GM21381 (cell line): ENCODE results near the gene HSCB.
"Not testable (repeated sequence)": the region's sequence is repeated elsewhere in the genome, so short reads cannot be mapped to it uniquely, and the experiment has no call there.

Source experiments
- ATAC-seq: cut with Tn5 transposase; IDR thresholded peaks from one replicate; pipeline ENCODE4 v1.9.1; 2021; ENCODE audit warnings: mild to moderate bottlenecking, moderate library complexity; ENCODE audit not compliant: unreplicated experiment

Gene HSCB

DNA sequence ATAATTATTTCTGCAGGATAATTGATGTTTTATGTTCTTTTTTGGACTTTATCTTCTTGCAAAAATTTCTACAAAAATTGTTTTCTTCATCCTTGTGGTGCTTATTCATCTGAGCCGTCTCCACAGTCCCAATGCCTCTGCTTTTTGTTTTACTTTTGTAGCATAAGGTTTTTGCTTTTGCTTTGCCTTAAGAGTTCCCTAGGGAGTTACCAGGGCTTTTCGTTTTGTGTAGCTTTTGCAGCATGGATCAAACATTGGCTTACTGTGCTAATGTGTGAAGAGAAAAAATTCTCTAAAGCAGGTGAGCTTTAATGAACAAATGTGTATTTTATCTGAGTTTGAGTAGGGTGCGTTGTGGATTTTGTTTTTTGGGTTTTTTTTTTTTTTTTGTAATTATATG lies 46.8 kb downstream of the HSCB start:
- ATAC-seq = no peak

DNA sequence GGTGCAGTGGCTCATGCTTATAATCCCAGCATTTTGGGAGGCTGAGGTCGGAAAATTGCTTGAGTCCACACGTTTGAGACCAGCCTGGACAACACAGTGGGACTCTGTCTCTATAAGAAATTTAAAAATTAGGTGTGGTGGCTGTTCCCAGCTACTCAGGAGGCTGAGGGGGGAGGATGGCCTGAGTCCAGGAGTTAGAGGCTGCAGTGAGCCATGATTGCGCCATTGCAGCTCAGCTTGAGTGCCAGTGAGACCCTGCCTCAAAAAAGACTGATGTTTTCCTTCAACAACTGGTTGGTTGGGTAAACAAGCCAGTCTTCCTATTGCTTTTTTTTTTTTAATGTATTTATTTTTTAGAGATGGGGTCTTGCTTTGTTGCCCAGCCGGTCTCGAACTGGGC lies 49.3 kb downstream of the HSCB start:
- ATAC-seq = no peak

- peak; percentile 62 for ATAC-seq
Observed at GRCh38 chr22:28791841-28792490, 50.1 kb downstream of the HSCB start.

- ATAC-seq = peak; percentile 36
Observed at GRCh38 chr22:28792491-28793383, 50.9 kb downstream of the HSCB start.

- no peak for ATAC-seq
Observed at GRCh38 chr22:28793976-28794584, 52.2 kb downstream of the HSCB start.

DNA sequence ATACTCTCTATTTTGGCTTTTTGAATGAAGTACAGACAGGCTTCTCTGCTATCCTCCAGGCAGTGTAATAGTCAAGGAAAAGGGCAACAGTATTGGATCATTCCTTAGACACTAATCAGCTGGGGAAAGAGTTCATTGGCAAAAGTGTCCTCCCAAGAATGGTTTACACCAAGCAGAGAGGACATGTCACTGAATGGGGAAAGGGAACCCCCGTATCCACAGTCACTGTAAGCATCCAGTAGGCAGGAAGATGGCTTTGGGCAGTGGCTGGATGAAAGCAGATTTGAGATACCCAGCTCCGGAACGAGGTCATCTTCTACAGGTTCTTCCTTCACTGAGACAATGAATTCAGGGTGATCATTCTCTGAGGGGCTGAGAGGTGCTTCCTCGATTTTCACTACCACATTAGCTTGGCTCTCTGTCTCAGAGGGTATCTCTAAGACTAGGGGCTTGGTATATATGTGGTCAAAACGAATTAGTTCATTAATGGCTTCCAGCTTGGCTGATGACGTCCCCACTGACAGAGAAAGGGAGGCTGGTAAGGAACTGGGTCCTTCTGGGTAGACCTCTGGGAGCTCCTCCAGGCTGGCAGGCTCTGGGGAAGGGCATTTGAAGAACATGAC lies 53.3 kb downstream of the HSCB start:
- ATAC-seq = no peak

DNA sequence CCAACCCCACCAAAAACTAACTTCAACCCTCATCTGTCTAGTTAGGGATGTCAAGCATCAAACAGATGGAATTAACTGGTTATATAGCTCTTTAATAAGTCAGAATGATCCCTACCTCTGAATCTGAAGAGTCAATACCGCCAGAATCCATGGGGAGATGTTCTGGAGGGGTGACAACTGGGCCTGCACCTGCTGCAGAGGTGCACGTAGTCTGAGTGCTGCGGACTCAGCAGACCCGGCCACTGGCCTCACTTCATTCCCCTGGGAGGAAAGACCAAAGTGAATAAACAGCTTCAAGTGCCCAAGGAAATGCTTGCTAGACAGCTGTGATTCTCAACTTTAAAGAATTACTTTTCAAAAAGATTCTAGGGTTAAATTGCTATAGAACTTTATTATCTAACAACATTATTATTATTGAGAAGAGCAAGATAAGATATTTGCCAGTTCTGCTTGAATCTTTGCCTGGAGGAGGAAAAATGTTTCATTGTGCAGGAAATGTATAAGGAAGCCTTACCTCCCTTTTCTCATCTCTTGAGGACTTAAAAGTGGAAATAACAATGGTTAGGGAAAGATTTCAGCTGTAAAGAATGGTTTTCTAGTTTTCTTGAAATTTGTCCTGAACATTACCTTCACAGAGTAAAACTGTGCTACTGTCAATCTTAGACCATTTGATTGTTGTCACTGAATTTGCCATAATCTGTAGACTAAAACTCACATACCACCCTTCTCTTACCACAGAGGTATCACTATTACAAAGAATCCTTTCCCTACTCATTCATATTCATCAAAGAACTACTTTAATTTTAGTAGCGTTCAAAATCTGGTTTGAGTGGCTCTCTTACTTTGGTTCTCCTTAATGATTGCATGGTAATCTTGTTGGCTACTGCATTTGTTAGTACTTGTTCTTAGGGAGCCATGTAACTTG lies 54.4 kb downstream of the HSCB start:
- ATAC-seq = no peak

GRCh38 chr22:28798810-28799605 lies 57.2 kb downstream of the HSCB start:
- no peak for ATAC-seq

DNA sequence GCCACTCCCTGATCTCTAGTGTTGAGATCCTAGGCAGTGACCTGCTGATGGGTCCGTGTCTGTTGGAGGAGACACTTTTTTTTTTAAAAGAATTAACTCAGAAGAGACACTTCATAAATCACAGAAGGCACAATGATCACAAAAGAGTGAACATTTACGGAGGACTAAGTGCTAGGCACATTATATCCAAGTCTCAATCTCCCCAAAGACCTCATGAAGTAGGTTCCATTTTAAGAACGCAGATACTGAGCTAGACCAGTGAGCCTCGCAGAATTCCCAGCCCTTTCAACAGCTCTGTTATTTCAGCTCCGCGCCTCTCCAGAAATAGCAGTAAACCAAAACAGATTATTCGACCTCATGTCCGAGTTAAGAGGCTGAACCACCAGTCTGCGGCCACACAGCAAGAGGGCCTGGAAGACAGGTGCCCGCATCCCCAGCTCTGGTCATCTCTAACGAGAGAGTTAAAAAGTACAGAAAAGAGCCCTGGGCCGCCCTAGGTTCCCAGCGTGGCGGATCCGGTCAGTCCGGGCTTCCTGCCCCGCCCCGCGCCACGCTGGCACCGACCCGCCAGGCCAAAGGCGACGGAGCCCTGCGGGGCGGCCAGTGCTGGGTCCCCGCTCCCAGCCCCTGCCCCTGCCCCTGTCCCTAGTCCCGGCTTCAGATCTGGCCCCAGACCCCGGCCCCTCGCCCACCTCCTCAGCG lies 57.9 kb downstream of the HSCB start:
- ATAC-seq = peak; percentile 33

DNA sequence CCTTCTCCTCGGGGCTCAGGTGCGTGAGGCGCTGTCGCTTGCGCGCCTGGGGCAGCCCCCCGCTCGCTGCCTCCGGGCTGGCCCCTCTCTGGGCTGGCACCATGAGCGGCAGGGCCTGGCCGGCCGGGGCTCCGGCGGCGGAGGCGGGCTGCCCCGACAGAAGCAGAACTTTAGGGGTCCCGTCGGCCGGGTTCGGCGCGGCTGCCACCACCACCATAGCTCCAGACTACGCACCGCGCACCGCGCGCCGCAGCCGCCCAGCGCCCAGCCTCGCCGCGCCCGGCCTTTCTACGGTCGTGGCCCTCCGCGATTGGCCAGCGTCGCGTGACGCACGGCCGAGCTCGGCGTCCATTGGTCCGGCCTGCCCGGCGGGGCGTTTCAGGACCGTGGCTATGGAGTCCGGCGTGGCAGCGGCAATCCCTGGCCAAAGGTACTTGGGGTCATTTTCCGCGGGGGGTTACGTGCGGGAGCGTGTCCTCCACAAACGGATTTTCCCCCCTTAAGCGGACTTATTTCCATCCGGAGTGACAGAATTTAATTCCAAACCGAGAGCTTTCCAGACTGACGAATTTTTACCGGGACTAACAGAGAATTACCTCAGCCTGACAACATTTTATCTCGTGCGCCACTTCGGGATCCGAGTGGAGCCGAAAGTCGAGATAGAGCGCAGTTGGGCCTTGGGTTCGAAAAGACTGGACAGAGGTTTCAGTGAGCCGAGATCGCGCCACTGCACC lies 58.6 kb downstream of the HSCB start, which contains the start of gene XBP1:
Gene XBP1, minus strand, starts transcription at position 262 of the 734 bp plus-strand sequence.
- ATAC-seq = peak; percentile 84

GRCh38 chr22:28801845-28802594 lies 60.2 kb downstream of the HSCB start:
- no peak for ATAC-seq

DNA sequence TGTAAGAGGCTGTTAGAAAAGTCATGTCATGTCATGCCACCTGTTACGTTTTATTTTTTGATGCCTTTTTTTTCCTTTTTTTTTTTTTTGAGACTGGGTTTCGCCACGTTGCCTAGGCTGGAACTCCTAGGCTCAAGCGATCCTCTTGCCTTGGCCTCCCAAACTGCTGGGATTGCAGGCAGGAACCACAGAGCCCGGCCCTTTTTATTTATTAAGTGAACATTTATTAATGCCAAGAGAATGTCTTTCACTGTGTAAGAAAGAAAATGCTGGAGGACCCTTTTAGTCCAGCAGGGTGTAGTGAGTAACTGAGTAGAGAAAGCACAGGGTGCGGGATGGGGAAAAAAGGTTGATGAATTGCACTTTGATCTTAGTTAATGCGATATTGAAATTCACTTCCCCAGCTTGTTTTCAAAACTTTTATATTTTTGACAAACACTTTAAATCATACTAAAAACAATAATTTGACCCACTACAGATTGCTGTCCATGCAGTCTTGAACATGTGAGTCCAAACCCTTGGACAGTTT lies 60.8 kb downstream of the HSCB start:
- ATAC-seq = no peak

- not testable (repeated sequence) for ATAC-seq
Observed at GRCh38 chr22:28805426-28805825, 63.6 kb downstream of the HSCB start.
